AG09309 (cell line): ENCODE data around the gene ADARB1.

Source experiments
- DNase-seq: peaks from one replicate; pipeline ENCODE4 v3.0.0-alpha.2; 2010; ENCODE audit warnings: low read depth
- H3K4me3 ChIP-seq: 2 replicates; pipeline ENCODE4 v1.5.1; 2011; ENCODE audit warnings: mild to moderate bottlenecking, low read depth, low read length, moderate library complexity; ENCODE audit not compliant: control insufficient read depth
- CTCF ChIP-seq: IDR thresholded peaks from 2 replicates; pipeline ENCODE4 v1.5.1; 2011; ENCODE audit warnings: mild to moderate bottlenecking, low read depth, low read length, inconsistent platforms; ENCODE audit not compliant: insufficient read depth, control insufficient read depth; ENCODE audit errors: missing control alignments

Gene ADARB1

DNA sequence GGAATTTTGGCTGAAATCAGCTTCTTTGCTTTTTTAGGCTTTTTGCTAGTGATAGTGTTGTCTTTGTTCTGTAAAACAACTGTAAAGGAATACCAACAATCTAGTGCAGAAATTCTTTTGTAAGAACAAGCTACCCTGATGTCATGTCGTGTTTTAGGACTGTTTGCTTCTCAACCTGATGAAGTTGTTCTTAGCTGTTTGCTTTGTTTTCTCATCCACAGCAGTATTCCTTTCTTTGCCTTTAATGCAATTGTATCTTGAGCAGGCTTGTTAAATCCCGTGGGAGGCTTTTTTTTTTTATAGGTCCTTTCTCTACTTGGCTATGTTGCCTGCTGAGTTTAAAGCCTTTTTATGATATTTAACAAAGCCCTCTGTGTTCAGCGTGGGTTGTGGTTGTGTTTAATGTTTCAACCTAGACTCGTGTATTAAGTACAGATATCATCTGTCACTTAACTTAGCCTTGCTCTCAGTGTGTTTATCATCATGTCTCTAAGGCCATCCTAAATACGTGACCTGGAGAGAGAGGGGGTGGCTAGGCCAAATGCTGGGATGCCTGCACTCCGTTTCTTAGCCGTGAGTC is 31.6 kb downstream of the ADARB1 start:
- DNase-seq, result no peak
- no peak for TF ChIP-seq CTCF
- H3K4me3 ChIP-seq, result no peak overlapping the region

- no peak for DNase-seq
- no peak overlapping the region for H3K4me3 ChIP-seq
- TF ChIP-seq CTCF, result no peak
Measured at GRCh38 chr21:45108034-45108790, 33.8 kb downstream of the ADARB1 start.

DNA sequence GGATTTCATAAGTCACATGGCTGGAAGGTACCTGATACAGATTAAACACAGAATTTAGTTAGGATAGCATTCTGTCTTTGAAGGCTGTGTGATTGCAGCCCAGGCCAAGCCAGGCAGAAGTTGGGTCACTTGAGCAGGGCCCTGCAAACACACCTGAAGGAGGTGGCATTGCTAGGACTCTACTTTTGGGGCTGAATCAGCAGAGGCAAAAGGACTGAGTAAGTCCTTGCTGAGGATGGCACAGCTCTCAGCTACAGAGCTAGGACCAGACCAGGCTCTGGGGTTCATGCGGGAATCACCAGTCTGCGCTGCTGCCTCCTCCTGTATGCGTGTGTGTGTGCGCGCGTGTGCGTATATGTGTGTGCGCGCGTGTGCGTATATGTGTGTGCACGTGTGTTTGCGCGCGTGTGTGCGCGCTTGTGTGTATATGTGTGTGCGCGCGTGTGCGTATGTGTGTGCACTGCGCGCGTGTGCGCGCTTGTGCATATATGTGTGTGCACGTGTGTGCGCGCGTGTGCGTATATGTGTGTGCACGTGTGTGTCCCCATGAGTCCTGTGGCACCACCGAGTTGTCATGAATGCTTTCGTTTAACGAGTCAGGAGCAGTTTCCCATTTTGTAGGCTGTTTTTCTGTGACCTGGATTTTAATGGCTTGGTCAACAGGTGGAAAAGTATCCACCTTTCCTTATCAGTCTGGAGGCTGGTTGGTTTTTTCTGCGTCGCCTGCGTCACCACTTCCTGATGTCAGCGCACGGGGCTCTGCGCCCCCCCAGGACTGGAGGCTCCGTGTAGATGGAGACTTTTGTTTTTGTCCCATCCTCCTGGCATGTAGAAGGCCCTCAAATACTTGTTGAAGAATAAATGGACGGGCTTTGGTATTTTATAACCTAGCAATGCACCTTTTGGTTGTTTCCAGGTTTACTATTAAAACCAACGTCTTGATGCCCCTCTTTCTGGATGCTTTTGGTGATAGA is 34.7 kb downstream of the ADARB1 start:
- no peak for TF ChIP-seq CTCF
- H3K4me3 ChIP-seq, result no peak overlapping the region
- DNase-seq, result no peak

GRCh38 chr21:45109831-45110492 is 35.6 kb downstream of the ADARB1 start:
- DNase-seq, result no peak
- no peak overlapping the region for H3K4me3 ChIP-seq
- no peak for TF ChIP-seq CTCF

GRCh38 chr21:45110873-45111624 is 36.7 kb downstream of the ADARB1 start:
- no peak for TF ChIP-seq CTCF
- no peak for DNase-seq
- no peak overlapping the region for H3K4me3 ChIP-seq
